ENCODE data around the gene NAA40.

DNA sequence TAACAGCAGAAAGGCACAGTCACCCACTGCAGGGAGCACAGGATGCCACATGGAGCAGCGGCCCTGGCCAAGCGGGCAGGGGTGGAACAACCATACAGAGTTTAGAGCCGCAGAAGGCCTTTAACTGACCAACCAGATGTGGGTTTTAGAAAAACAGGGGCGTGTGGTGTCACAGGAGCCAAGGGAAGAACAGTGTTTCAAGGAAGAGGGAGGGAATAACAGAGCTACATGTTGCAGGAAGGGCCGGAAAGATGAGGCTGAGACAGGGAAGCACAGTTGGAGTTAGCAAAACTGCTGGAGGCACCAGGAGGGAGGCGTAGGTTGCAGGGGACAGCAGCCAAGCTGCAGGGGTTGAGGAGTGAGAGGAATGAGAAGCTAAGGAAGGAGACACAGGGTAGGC, 7.8 kb upstream of the NAA40 start:
- TF ChIP-seq, protein P1, sequence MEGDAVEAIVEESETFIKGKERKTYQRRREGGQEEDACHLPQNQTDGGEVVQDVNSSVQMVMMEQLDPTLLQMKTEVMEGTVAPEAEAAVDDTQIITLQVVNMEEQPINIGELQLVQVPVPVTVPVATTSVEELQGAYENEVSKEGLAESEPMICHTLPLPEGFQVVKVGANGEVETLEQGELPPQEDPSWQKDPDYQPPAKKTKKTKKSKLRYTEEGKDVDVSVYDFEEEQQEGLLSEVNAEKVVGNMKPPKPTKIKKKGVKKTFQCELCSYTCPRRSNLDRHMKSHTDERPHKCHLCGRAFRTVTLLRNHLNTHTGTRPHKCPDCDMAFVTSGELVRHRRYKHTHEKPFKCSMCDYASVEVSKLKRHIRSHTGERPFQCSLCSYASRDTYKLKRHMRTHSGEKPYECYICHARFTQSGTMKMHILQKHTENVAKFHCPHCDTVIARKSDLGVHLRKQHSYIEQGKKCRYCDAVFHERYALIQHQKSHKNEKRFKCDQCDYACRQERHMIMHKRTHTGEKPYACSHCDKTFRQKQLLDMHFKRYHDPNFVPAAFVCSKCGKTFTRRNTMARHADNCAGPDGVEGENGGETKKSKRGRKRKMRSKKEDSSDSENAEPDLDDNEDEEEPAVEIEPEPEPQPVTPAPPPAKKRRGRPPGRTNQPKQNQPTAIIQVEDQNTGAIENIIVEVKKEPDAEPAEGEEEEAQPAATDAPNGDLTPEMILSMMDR (IDR thresholded peaks at IDR 0.05; ENCODE audit: insufficient read depth, low read depth, low read length): no peak
- TF ChIP-seq EZH2 (IDR thresholded peaks at IDR 0.05; ENCODE audit: insufficient read depth, low read length): no peak
